HG03159 (cell line): Measurements from ENCODE around the gene NAXE.
"Not testable (repeated sequence)": the region's sequence is repeated elsewhere in the genome, so short reads cannot be mapped to it uniquely, and the experiment has no call there.

ENCODE experiments used
- ATAC-seq: cut with Tn5 transposase; IDR thresholded peaks from one replicate; pipeline ENCODE4 v1.9.1; 2021; ENCODE audit warnings: mild to moderate bottlenecking, moderate library complexity; ENCODE audit not compliant: unreplicated experiment

The NAXE gene

GRCh38 chr1:156591432-156592157 is at the start of gene NAXE:
NAXE (plus strand) TSS chr1:156591776; CDS start chr1:156591805, 29 bp downstream.
- peak; percentile 84 for ATAC-seq

- ATAC-seq, result no peak
Measured at GRCh38 chr1:156543066-156543465, 48.5 kb upstream of the NAXE start.

- no peak for ATAC-seq
Measured at GRCh38 chr1:156544592-156545102, 46.9 kb upstream of the NAXE start.

GRCh38 chr1:156546267-156546666 is 45.3 kb upstream of the NAXE start:
- no peak for ATAC-seq

GRCh38 chr1:156547434-156547833 is 44.1 kb upstream of the NAXE start:
- ATAC-seq, result no peak

GRCh38 chr1:156547982-156548381 is 43.6 kb upstream of the NAXE start:
- no peak for ATAC-seq

- ATAC-seq, result no peak
Measured at GRCh38 chr1:156549390-156549789, 42.2 kb upstream of the NAXE start.

- no peak for ATAC-seq
Measured at GRCh38 chr1:156549831-156550230, 41.7 kb upstream of the NAXE start.

GRCh38 chr1:156550346-156550745 is 41.2 kb upstream of the NAXE start:
- ATAC-seq, result no peak

- no peak for ATAC-seq
Measured at GRCh38 chr1:156551066-156551643, 40.4 kb upstream of the NAXE start.

GRCh38 chr1:156551869-156552268 is 39.7 kb upstream of the NAXE start:
- no peak for ATAC-seq

GRCh38 chr1:156552518-156552917 is 39.1 kb upstream of the NAXE start:
- ATAC-seq, result no peak

- not testable (repeated sequence) for ATAC-seq
Measured at GRCh38 chr1:156552937-156553336, 38.6 kb upstream of the NAXE start.

GRCh38 chr1:156553860-156554485 is 37.6 kb upstream of the NAXE start:
- ATAC-seq, result no peak

GRCh38 chr1:156554971-156555370 is 36.6 kb upstream of the NAXE start:
- no peak for ATAC-seq

- no peak for ATAC-seq
Measured at GRCh38 chr1:156555715-156556114, 35.9 kb upstream of the NAXE start.

GRCh38 chr1:156556354-156556753 is 35.2 kb upstream of the NAXE start:
- ATAC-seq, result no peak

GRCh38 chr1:156559086-156559796 is 32.3 kb upstream of the NAXE start:
- no peak for ATAC-seq

GRCh38 chr1:156559797-156560385 is 31.7 kb upstream of the NAXE start:
- no peak for ATAC-seq

GRCh38 chr1:156560585-156561163 is 30.9 kb upstream of the NAXE start:
- ATAC-seq, result no peak

GRCh38 chr1:156565519-156565918 is 26.1 kb upstream of the NAXE start:
- ATAC-seq, result no peak
